Measurements from ENCODE around the gene BPGM.

The BPGM gene

GRCh38 chr7:134703241-134703594 lies 56.6 kb downstream of the BPGM start:
- ChIA-PET POLR2A (no interaction called here), CTCF (interaction anchor here (0.6 to 6.4 kb wide), 7 partner anchors 9 to 157 kb away, joined by 3 to 151 read pairs (median 3); partner anchors contain the start of gene BPGM)
- no peaks in the 10 kb centered on the region for H3K9me3 ChIP-seq (ENCODE audit: control extremely low read depth in 1 of 5, control insufficient read depth in 4 of 5, insufficient read depth in 2 of 5, low read depth in 1 of 5, low read length in 4 of 5)
- 100% methylated on average over 2 of the region's 2 CpGs for WGBS (ENCODE audit: insufficient coverage)
- no peaks in the 10 kb centered on the region for H3K4me1 ChIP-seq (ENCODE audit: control extremely low read depth in 1 of 4, control insufficient read depth in 4 of 4, insufficient read depth in 4 of 4, low read length in 3 of 4)
- H3K27me3 ChIP-seq (replicated peaks in 2 of 5; ENCODE audit: control insufficient read depth in 4 of 5, insufficient read depth in 5 of 5, low read length in 4 of 5), result peaks cover 0 to 7% (median 3%) of the 10 kb centered on the region in 5 experiments
- no peaks in the 10 kb centered on the region for H3K36me3 ChIP-seq (ENCODE audit: control insufficient read depth in 4 of 4, insufficient read depth in 4 of 4, low read length in 3 of 4)
- no peak for DNase-seq
- no peak overlapping the region for H3K4me3 ChIP-seq (ENCODE audit: control insufficient read depth in 1 of 7, extremely low read depth in 1 of 7, insufficient read depth in 4 of 7, low read depth in 2 of 7, low read length in 6 of 7)
- H3K27ac ChIP-seq (ENCODE audit: insufficient read depth in 1 of 2, low read depth in 1 of 2, low read length in 2 of 2, poor library complexity in 1 of 2, severe bottlenecking in 2 of 2), result no peak overlapping the region

- H3K27me3 ChIP-seq (replicated peaks in 2 of 5; ENCODE audit: control insufficient read depth in 4 of 5, insufficient read depth in 5 of 5, low read length in 4 of 5), result peaks cover 0 to 7% (median 3%) of the 10 kb centered on the region in 5 experiments
- no peak overlapping the region for H3K27ac ChIP-seq (ENCODE audit: insufficient read depth in 1 of 2, low read depth in 1 of 2, low read length in 2 of 2, poor library complexity in 1 of 2, severe bottlenecking in 2 of 2)
- ChIA-PET CTCF (interaction anchor here (0.6 to 6.4 kb wide), 6 partner anchors 9 to 528 kb away, joined by 3 to 151 read pairs (median 7); partner anchors contain the start of gene BPGM), POLR2A (no interaction called here)
- no peaks in the 10 kb centered on the region for H3K4me1 ChIP-seq (ENCODE audit: control extremely low read depth in 1 of 4, control insufficient read depth in 4 of 4, insufficient read depth in 4 of 4, low read length in 3 of 4)
- no peaks in the 10 kb centered on the region for H3K36me3 ChIP-seq (ENCODE audit: control insufficient read depth in 4 of 4, insufficient read depth in 4 of 4, low read length in 3 of 4)
- no peak for DNase-seq
- H3K4me3 ChIP-seq (ENCODE audit: control insufficient read depth in 1 of 7, extremely low read depth in 1 of 7, insufficient read depth in 4 of 7, low read depth in 2 of 7, low read length in 6 of 7), result no peak overlapping the region
- no peaks in the 10 kb centered on the region for H3K9me3 ChIP-seq (ENCODE audit: control extremely low read depth in 1 of 5, control insufficient read depth in 4 of 5, insufficient read depth in 2 of 5, low read depth in 1 of 5, low read length in 4 of 5)
- WGBS (ENCODE audit: insufficient coverage), result 93% methylated on average over 4 of the region's 6 CpGs
Measured at GRCh38 chr7:134703782-134704181, 57.1 kb downstream of the BPGM start.

GRCh38 chr7:134704827-134705226 lies 58.2 kb downstream of the BPGM start:
- no peaks in the 10 kb centered on the region for H3K9me3 ChIP-seq (ENCODE audit: control extremely low read depth in 1 of 5, control insufficient read depth in 4 of 5, insufficient read depth in 2 of 5, low read depth in 1 of 5, low read length in 4 of 5)
- CTCF ChIA-PET, result interaction anchor here (1.0 to 6.4 kb wide), 3 partner anchors 10 to 73 kb away, joined by 3 to 151 read pairs (median 11); no protein-coding TSS in a partner anchor
- no peak overlapping the region for H3K4me3 ChIP-seq (ENCODE audit: control insufficient read depth in 1 of 7, extremely low read depth in 1 of 7, insufficient read depth in 4 of 7, low read depth in 2 of 7, low read length in 6 of 7)
- WGBS (ENCODE audit: insufficient coverage), result 88% methylated on average over 5 of the region's 5 CpGs
- H3K4me1 ChIP-seq (ENCODE audit: control extremely low read depth in 1 of 4, control insufficient read depth in 4 of 4, insufficient read depth in 4 of 4, low read length in 3 of 4), result no peaks in the 10 kb centered on the region
- peaks cover 0 to 7% (median 3%) of the 10 kb centered on the region in 5 experiments for H3K27me3 ChIP-seq (replicated peaks in 2 of 5; ENCODE audit: control insufficient read depth in 4 of 5, insufficient read depth in 5 of 5, low read length in 4 of 5)
- no peaks in the 10 kb centered on the region for H3K36me3 ChIP-seq (ENCODE audit: control insufficient read depth in 4 of 4, insufficient read depth in 4 of 4, low read length in 3 of 4)
- no peak overlapping the region for H3K27ac ChIP-seq (ENCODE audit: insufficient read depth in 1 of 2, low read depth in 1 of 2, low read length in 2 of 2, poor library complexity in 1 of 2, severe bottlenecking in 2 of 2)
- POLR2A ChIA-PET, result no interaction called here
- DNase-seq, result no peak

- ChIA-PET POLR2A (no interaction called here), CTCF (interaction anchor here (1.0 to 2.9 kb wide), 3 partner anchors 8 to 72 kb away, joined by 3 to 15 read pairs (median 4); no protein-coding TSS in a partner anchor)
- no peak for DNase-seq
- Histone ChIP-seq H3K9me3 (ENCODE audit: control extremely low read depth in 1 of 5, control insufficient read depth in 4 of 5, insufficient read depth in 2 of 5, low read depth in 1 of 5, low read length in 4 of 5) (no peaks in the 10 kb centered on the region), H3K4me1 (ENCODE audit: control extremely low read depth in 1 of 4, control insufficient read depth in 4 of 4, insufficient read depth in 4 of 4, low read length in 3 of 4) (no peaks in the 10 kb centered on the region), H3K36me3 (ENCODE audit: control insufficient read depth in 4 of 4, insufficient read depth in 4 of 4, low read length in 3 of 4) (no peaks in the 10 kb centered on the region), H3K27ac (ENCODE audit: insufficient read depth in 1 of 2, low read depth in 1 of 2, low read length in 2 of 2, poor library complexity in 1 of 2, severe bottlenecking in 2 of 2) (no peak overlapping the region), H3K4me3 (ENCODE audit: control insufficient read depth in 1 of 7, extremely low read depth in 1 of 7, insufficient read depth in 4 of 7, low read depth in 2 of 7, low read length in 6 of 7) (no peak overlapping the region), H3K27me3 (replicated peaks in 2 of 5; ENCODE audit: control insufficient read depth in 4 of 5, insufficient read depth in 5 of 5, low read length in 4 of 5) (peaks cover 0 to 7% (median 3%) of the 10 kb centered on the region in 5 experiments)
- no CpG with 5 or more reads among the region's 2 CpGs for WGBS (ENCODE audit: insufficient coverage)
Measured at GRCh38 chr7:134705716-134706115, 59.1 kb downstream of the BPGM start.

DNA sequence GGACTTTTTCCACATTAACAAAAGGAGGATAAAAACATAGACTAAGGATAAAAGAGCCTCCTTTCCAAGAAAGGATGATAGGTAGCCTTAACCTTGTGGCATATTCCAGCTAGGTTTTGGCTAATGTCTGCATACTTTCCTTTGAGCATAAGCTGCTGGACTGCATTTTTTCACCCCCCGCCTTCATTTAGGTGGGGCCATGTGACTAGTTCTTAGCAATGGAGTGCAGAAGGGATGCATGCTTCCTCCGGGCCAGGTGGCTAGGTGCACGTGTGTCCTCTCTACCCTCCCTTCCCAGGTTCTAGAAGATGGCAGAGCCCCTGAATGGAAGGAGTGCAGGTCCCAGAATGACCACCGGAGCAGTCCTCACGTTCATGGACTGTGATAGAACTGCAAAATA lies 59.8 kb downstream of the BPGM start:
- H3K4me3 ChIP-seq (ENCODE audit: control insufficient read depth in 1 of 7, extremely low read depth in 1 of 7, insufficient read depth in 4 of 7, low read depth in 2 of 7, low read length in 6 of 7), result no peak overlapping the region
- WGBS (ENCODE audit: insufficient coverage), result 90% methylated on average over 3 of the region's 5 CpGs
- DNase-seq, result no peak
- H3K27me3 ChIP-seq (replicated peaks in 2 of 5; ENCODE audit: control insufficient read depth in 4 of 5, insufficient read depth in 5 of 5, low read length in 4 of 5), result peaks cover 0 to 7% (median 3%) of the 10 kb centered on the region in 5 experiments
- H3K36me3 ChIP-seq (ENCODE audit: control insufficient read depth in 4 of 4, insufficient read depth in 4 of 4, low read length in 3 of 4), result no peaks in the 10 kb centered on the region
- H3K4me1 ChIP-seq (ENCODE audit: control extremely low read depth in 1 of 4, control insufficient read depth in 4 of 4, insufficient read depth in 4 of 4, low read length in 3 of 4), result no peaks in the 10 kb centered on the region
- CTCF ChIA-PET, result interaction anchor here (1.0 to 2.9 kb wide), 3 partner anchors 9 to 73 kb away, joined by 3 to 15 read pairs (median 4); no protein-coding TSS in a partner anchor
- no peak overlapping the region for H3K27ac ChIP-seq (ENCODE audit: insufficient read depth in 1 of 2, low read depth in 1 of 2, low read length in 2 of 2, poor library complexity in 1 of 2, severe bottlenecking in 2 of 2)
- no peaks in the 10 kb centered on the region for H3K9me3 ChIP-seq (ENCODE audit: control extremely low read depth in 1 of 5, control insufficient read depth in 4 of 5, insufficient read depth in 2 of 5, low read depth in 1 of 5, low read length in 4 of 5)
- POLR2A ChIA-PET, result no interaction called here

GRCh38 chr7:134707663-134708378 lies 61.2 kb downstream of the BPGM start:
- H3K9me3 ChIP-seq (ENCODE audit: control extremely low read depth in 1 of 5, control insufficient read depth in 4 of 5, insufficient read depth in 2 of 5, low read depth in 1 of 5, low read length in 4 of 5), result no peaks in the 10 kb centered on the region
- no peaks in the 10 kb centered on the region for H3K4me1 ChIP-seq (ENCODE audit: control extremely low read depth in 1 of 4, control insufficient read depth in 4 of 4, insufficient read depth in 4 of 4, low read length in 3 of 4)
- 100% methylated on average over 1 of the region's 4 CpGs for WGBS (ENCODE audit: insufficient coverage)
- H3K4me3 ChIP-seq (ENCODE audit: control insufficient read depth in 1 of 7, extremely low read depth in 1 of 7, insufficient read depth in 4 of 7, low read depth in 2 of 7, low read length in 6 of 7), result no peak overlapping the region
- H3K36me3 ChIP-seq (ENCODE audit: control insufficient read depth in 4 of 4, insufficient read depth in 4 of 4, low read length in 3 of 4), result no peaks in the 10 kb centered on the region
- no peak overlapping the region for H3K27ac ChIP-seq (ENCODE audit: insufficient read depth in 1 of 2, low read depth in 1 of 2, low read length in 2 of 2, poor library complexity in 1 of 2, severe bottlenecking in 2 of 2)
- POLR2A ChIA-PET, result no interaction called here
- DNase-seq, result no peak
- peaks cover 0 to 3% (median 0%) of the 10 kb centered on the region in 5 experiments for H3K27me3 ChIP-seq (replicated peaks in 2 of 5; ENCODE audit: control insufficient read depth in 4 of 5, insufficient read depth in 5 of 5, low read length in 4 of 5)
- CTCF ChIA-PET, result interaction anchor here (2.9 kb wide), 1 partner anchor 75 kb away, joined by 15 read pairs; no protein-coding TSS in a partner anchor

DNA sequence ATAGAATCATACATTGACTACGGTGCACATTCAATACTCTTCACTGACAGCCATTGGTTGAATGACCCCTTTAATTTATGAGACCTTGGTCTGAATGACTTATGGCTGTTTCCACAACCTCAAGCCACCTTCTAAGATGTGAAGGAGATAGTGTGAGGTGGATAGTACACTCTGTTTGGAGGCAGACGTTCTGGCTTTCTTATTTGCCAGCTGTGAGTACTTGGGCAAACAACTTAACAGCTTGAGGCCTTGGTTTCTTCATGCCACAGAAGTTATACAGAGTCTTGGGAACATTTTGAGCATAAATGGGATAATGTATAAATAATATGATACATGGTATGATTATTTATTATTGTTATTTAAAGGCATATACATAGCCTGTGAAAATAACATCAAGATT lies 62.0 kb downstream of the BPGM start:
- no peak for DNase-seq
- Histone ChIP-seq H3K27ac (ENCODE audit: insufficient read depth in 1 of 2, low read depth in 1 of 2, low read length in 2 of 2, poor library complexity in 1 of 2, severe bottlenecking in 2 of 2) (no peak overlapping the region), H3K4me3 (ENCODE audit: control insufficient read depth in 1 of 7, extremely low read depth in 1 of 7, insufficient read depth in 4 of 7, low read depth in 2 of 7, low read length in 6 of 7) (no peak overlapping the region), H3K9me3 (ENCODE audit: control extremely low read depth in 1 of 5, control insufficient read depth in 4 of 5, insufficient read depth in 2 of 5, low read depth in 1 of 5, low read length in 4 of 5) (no peaks in the 10 kb centered on the region), H3K36me3 (ENCODE audit: control insufficient read depth in 4 of 4, insufficient read depth in 4 of 4, low read length in 3 of 4) (no peaks in the 10 kb centered on the region), H3K4me1 (ENCODE audit: control extremely low read depth in 1 of 4, control insufficient read depth in 4 of 4, insufficient read depth in 4 of 4, low read length in 3 of 4) (no peaks in the 10 kb centered on the region), H3K27me3 (replicated peaks in 2 of 5; ENCODE audit: control insufficient read depth in 4 of 5, insufficient read depth in 5 of 5, low read length in 4 of 5) (peaks cover 0 to 2% (median 0%) of the 10 kb centered on the region in 5 experiments)
- CTCF ChIA-PET, result no interaction called here
- POLR2A ChIA-PET, result no interaction called here
- 100% methylated on average over 1 of the region's 2 CpGs for WGBS (ENCODE audit: insufficient coverage)

All from common myeloid progenitor, CD34-positive (primary cell).